GM23248 (cell line): ENCODE data around the gene DOK6.

Experiments used
- EZH2 ChIP-seq: fragments of 200-600 bp; sonication (generic); IDR thresholded peaks from 2 replicates; pipeline ENCODE4 v1.6.1; 2018; ENCODE audit warnings: antibody characterized with exemption, mild to moderate bottlenecking; ENCODE audit not compliant: insufficient read depth, poor library complexity, severe bottlenecking
- EZH2phosphoT487 ChIP-seq: fragments of 200-600 bp; sonication (generic); IDR thresholded peaks from 2 replicates; pipeline ENCODE4 v1.6.1; 2018; ENCODE audit warnings: antibody characterized with exemption, moderate library complexity, mild to moderate bottlenecking, low read depth; ENCODE audit not compliant: insufficient read depth

GRCh38 chr18:69715191-69715795 lies 314.6 kb downstream of the DOK6 start:
- TF ChIP-seq EZH2phosphoT487 (no peak), EZH2 (no peak)
